GM12878 (cell line): ENCODE measurements around the gene NCAM1.

Source experiments
- CBX3 ChIP-seq: fragments of 200-600 bp; sonication (generic); IDR thresholded peaks from 2 replicates; pipeline ENCODE4 v1.6.1; 2016; ENCODE audit warnings: low read depth, borderline replicate concordance
- CEBPB ChIP-seq, 2 experiments: fragments of 150-350 bp in 1 of 2; IDR thresholded peaks; 2 replicates each; pipeline ENCODE4 v1.6.1; 2012 to 2014; ENCODE audit warnings: low read depth in 2 of 2, low read length in 2 of 2, borderline replicate concordance in 1 of 2, inconsistent platforms in 1 of 2
- CHD1 ChIP-seq: IDR thresholded peaks from 2 replicates; pipeline ENCODE4 v1.6.1; 2012; ENCODE audit warnings: low read depth, low read length, improper control_type of control experiment
- CTCF ChIP-seq, 3 experiments: IDR thresholded peaks in 2 of 3; conservative IDR thresholded peaks in 1 of 3; 2 replicates each; pipeline ENCODE4 v1.5.1; 2011; ENCODE audit warnings: low read depth in 3 of 3, low read length in 3 of 3, mild to moderate bottlenecking in 3 of 3, control low read depth in 2 of 3, moderate library complexity in 2 of 3, inconsistent platforms in 1 of 3, mixed read lengths in 1 of 3; ENCODE audit not compliant: control insufficient read depth in 2 of 3, insufficient read depth in 1 of 3; ENCODE audit errors: extremely low read depth in 1 of 3
- FOXM1 ChIP-seq: IDR thresholded peaks from 2 replicates; pipeline ENCODE4 v1.6.1; 2012; ENCODE audit warnings: low read depth, mild to moderate bottlenecking, inconsistent platforms, low read length, moderate library complexity
- NFXL1 ChIP-seq: fragments of 450-650 bp; IDR thresholded peaks from 2 replicates; pipeline ENCODE4 v1.6.1; 2017; ENCODE audit warnings: antibody characterized with exemption, mild to moderate bottlenecking, borderline replicate concordance
- SIX5 ChIP-seq: IDR thresholded peaks from 2 replicates; pipeline ENCODE4 v1.6.1; 2011; ENCODE audit warnings: mild to moderate bottlenecking, low read depth, low read length, moderate library complexity; ENCODE audit not compliant: severe bottlenecking
- SMC3 ChIP-seq: IDR thresholded peaks from 2 replicates; pipeline ENCODE4 v1.6.1; 2011; ENCODE audit warnings: low read length, improper control_type of control experiment, borderline replicate concordance
- SRF ChIP-seq, 2 experiments: IDR thresholded peaks; 2 replicates each; pipeline ENCODE4 v1.6.1; 2011; ENCODE audit warnings: low read depth in 2 of 2, low read length in 2 of 2, mild to moderate bottlenecking in 1 of 2, moderate library complexity in 1 of 2
- YY1 ChIP-seq: IDR thresholded peaks from 2 replicates; pipeline ENCODE4 v1.6.1; 2011; ENCODE audit warnings: low read depth, mild to moderate bottlenecking, low read length

- TF ChIP-seq YY1 (no peak), CBX3 (no peak), CHD1 (no peak), SRF (IDR thresholded peaks at IDR 0.05; ENCODE audit: low read depth in 2 of 2, low read length in 2 of 2) (no peak), SIX5 (no peak), NFXL1 (no peak), CEBPB (IDR thresholded peaks at IDR 0.05; ENCODE audit: borderline replicate concordance in 1 of 2, low read depth in 2 of 2, low read length in 2 of 2) (no peak), FOXM1 (no peak), CTCF (IDR thresholded peaks at IDR 0.05 in 2 of 3, conservative IDR thresholded peaks at IDR 0.05 in 1 of 3; ENCODE audit: control insufficient read depth in 2 of 3, extremely low read depth in 1 of 3, insufficient read depth in 1 of 3, low read depth in 3 of 3, low read length in 3 of 3) (no peak), SMC3 (no peak)
Observed at GRCh38 chr11:113181094-113181493, 219.9 kb downstream of the NCAM1 start.
